ENCODE results near the gene KCNMA1. TPM values are rescaled to one million over a fixed set of nuclear protein-coding genes. Genes with fewer than 3 reads are reported as not detected.
A peak's percentile ranks its signal among the peaks of the same experiment; 100 is the strongest.

Gene KCNMA1
- total RNA-seq, 1 experiment from 2014 or later = 139 TPM

- DNase-seq (ENCODE audit: low read depth) = no peak
These were observed 179.9 kb downstream of the KCNMA1 start for GRCh38 chr10:77457721-77458120.

GRCh38 chr10:77457266-77457665 lies 180.3 kb downstream of the KCNMA1 start:
- no peak for DNase-seq (ENCODE audit: low read depth)

- no peak for DNase-seq (ENCODE audit: low read depth)
These were observed 181.2 kb downstream of the KCNMA1 start for GRCh38 chr10:77456414-77456813.

DNA sequence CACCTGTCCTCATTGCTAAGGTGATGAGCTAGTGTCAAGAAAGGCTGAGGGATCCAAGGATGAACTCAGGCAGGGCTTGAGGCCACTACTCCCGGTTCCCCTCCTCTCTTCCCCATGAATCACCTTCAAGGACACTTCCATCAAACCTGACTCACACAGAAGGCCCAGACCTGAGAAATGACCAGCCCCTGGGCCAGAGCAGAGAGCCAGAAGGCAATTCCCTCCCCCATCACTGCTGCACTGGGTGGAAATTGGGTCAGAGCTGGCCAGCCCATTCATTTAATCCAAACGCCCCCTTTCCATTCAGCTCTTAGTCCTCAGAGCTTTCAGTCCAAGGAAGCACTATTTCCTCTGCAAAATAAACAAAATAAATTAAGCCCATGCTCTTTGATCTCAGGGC lies 182.0 kb downstream of the KCNMA1 start:
- DNase-seq (ENCODE audit: low read depth) = peak; percentile 74

- DNase-seq (ENCODE audit: low read depth) = no peak
These were observed 184.6 kb downstream of the KCNMA1 start for GRCh38 chr10:77452952-77453564.

- no peak for DNase-seq (ENCODE audit: low read depth)
These were observed 185.7 kb downstream of the KCNMA1 start for GRCh38 chr10:77451886-77452285.

- no peak for DNase-seq (ENCODE audit: low read depth)
These were observed 189.4 kb downstream of the KCNMA1 start for GRCh38 chr10:77448226-77448625.

GRCh38 chr10:77446700-77447099 lies 190.9 kb downstream of the KCNMA1 start:
- no peak for DNase-seq (ENCODE audit: low read depth)

DNA sequence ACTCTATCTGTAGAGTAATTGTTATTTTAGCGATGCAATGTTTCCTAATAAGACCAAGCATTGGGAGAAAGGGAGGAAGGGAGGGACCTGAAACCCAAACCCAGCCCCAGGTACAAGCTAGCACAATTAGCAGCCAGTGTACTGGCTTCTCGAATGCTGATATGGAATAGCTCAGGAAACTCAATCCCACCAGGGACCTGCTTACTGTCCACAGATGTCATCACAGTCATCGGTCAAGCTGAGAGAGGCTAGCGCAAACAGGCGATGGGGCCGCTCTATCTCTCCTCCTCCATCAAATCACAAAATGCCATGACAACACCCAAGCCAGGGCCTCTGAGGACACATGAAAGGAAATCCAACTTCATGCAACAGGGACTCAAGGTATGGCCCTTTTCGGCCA lies 192.1 kb downstream of the KCNMA1 start:
- DNase-seq (ENCODE audit: low read depth) = no peak

- DNase-seq (ENCODE audit: low read depth) = no peak
These were observed 193.6 kb downstream of the KCNMA1 start for GRCh38 chr10:77444041-77444440.

- DNase-seq (ENCODE audit: low read depth) = no peak
These were observed 194.9 kb downstream of the KCNMA1 start for GRCh38 chr10:77442699-77443189.

- no peak for DNase-seq (ENCODE audit: low read depth)
These were observed 196.0 kb downstream of the KCNMA1 start for GRCh38 chr10:77441353-77442166.

GRCh38 chr10:77436257-77436975 lies 201.2 kb downstream of the KCNMA1 start:
- no peak for DNase-seq (ENCODE audit: low read depth)

DNA sequence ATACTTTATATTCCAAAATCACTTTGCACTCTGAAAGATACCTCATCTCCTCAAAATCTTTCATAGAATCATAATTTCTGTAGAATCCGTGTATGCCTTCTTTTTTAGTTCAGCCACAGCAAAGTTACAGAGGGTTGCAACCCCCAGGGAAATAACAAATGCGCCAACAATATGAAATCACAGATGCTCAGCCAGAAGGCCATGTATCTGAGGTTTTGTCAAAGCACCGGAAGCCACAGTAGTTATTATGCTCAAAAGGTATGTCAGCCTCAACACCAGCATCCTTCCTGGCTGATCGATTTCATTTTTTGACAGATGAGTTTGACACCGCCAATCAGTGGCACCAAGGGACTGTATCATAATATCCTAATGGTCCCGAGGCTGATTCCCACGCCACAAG lies 204.1 kb downstream of the KCNMA1 start:
- no peak for DNase-seq (ENCODE audit: low read depth)

DNA sequence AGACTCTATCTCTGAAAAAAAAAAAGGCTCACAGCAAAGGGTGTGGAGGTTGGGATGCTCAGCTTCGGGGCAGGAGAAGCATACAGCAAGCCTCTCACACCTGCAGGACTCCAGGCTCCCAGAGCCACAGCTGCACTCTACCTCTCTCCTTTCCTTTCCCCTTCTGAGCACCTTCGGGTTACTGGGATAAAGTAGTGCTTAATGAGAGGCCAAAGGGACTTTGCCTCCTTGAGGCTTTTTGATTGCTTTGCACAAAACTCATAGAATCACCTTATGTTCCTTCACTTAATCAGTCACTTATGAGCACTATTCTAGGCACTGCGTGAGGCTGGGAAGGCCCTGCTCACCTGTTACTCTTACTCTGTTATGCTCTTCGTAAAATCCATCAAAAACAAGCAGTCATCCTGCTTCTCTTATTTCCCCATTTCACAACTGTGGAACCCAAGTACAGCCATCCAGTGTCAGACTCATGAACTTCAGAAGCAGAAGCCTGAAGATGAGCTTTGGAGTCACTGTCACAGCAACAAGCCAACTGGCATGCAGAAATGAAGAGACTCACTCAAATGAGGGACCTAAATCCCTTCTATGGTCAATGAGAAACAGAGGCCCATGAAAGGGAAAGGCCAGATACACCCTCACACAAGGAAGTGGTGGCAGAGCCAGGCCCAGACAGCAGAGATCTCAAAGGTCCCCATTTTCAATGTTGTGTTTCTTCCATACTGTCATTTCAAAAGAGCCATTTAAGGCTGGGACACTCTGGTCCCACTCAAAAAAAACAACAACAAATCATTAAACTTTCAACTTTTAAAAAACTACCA lies 205.4 kb downstream of the KCNMA1 start:
- DNase-seq (ENCODE audit: low read depth) = no peak

DNA sequence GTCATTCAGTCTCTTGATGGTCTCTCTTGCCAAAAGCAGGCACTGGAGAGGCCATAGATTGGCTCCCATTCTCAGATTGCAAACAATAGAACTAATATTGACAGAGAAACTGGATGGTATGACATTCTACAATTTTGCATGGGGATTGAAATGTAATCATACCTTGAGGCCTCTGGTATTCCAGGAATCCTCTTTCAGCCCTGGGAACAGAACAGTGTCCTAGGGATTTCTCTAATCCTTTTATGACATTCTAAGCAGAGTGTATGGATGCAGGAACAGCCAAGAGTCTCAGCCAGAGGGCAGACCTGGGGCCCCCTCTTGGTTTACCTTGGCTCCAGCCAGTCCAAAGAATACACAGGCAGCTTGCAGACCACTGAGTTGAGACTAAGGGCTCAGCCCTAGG lies 206.4 kb downstream of the KCNMA1 start:
- no peak for DNase-seq (ENCODE audit: low read depth)

GRCh38 chr10:77430530-77430929 lies 207.1 kb downstream of the KCNMA1 start:
- DNase-seq (ENCODE audit: low read depth) = no peak

GRCh38 chr10:77428691-77429395 lies 208.8 kb downstream of the KCNMA1 start:
- DNase-seq (ENCODE audit: low read depth) = peak; percentile 46

DNA sequence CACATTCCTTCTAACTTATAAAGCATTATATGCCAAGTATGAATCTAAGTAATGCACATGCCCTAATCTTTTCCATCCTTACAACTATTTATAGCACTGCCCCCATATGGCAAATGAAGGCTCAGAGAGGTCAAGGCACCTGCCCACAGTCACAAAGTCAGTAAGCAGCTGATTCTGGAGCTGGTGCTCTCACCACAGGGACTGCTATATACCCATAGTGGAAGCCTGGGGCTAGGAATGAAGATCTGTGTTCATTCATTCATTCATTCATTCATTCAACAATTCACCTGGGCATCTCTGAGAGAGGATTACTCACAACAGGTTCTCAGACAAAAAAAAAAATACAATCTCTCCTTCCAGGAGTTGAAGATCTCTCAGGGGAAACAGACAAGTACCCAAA lies 213.4 kb downstream of the KCNMA1 start:
- no peak for DNase-seq (ENCODE audit: low read depth)

- no peak for DNase-seq (ENCODE audit: low read depth)
These were observed 214.9 kb downstream of the KCNMA1 start for GRCh38 chr10:77422491-77423338.

All from HT1080 (cell line).